Subcutaneous adipose tissue (tissue), 4 donors: ENCODE measurements around the gene YOD1. TPM values are rescaled to one million over a fixed set of nuclear protein-coding genes. Genes with fewer than 3 reads are reported as not detected.

Experiments
- CTCF ChIP-seq: fragments of 450-650 bp; IDR thresholded peaks from one replicate; pipeline ENCODE4 v1.5.1; 2016; ENCODE audit warnings: low read depth, mild to moderate bottlenecking, control low read depth, antibody characterized with exemption, moderate library complexity
- total RNA-seq, 4 donors: library from RNA; depleted of rRNA; stranded (reverse); fragments of >200 nt; gene quantifications; one replicate each; pipeline ENCODE4 v1.1.0, GENCODE V29; 2016

The YOD1 gene
- total RNA-seq, 4 donors from 2014 or later: 6.0 to 11.9 (median 6.9) TPM

- no peak for TF ChIP-seq CTCF
These were observed 21.1 kb downstream of the YOD1 start for GRCh38 chr1:207029701-207030521.

GRCh38 chr1:207028884-207029650, 21.9 kb downstream of the YOD1 start:
- no peak for TF ChIP-seq CTCF

- no peak for TF ChIP-seq CTCF
These were observed 23.1 kb downstream of the YOD1 start for GRCh38 chr1:207027921-207028320.

- TF ChIP-seq CTCF: no peak
These were observed 23.7 kb downstream of the YOD1 start for GRCh38 chr1:207027206-207027777.

GRCh38 chr1:207026104-207026534, 24.9 kb downstream of the YOD1 start:
- TF ChIP-seq CTCF: no peak

GRCh38 chr1:207025146-207025880, 25.7 kb downstream of the YOD1 start:
- TF ChIP-seq CTCF: no peak
